Kidney (tissue), 14 donors: ENCODE results near the gene CDK5RAP2. TPM values are rescaled to one million over a fixed set of nuclear protein-coding genes. Genes with fewer than 3 reads are reported as not detected.

Experiments used
- DNase-seq, 5 donors: peaks; one replicate each; pipeline ENCODE4 v3.0.0-alpha.2; 2013 to 2020
- FAIRE-seq: peaks from 2 replicates; lab custom pipeline; 2012; peaks lifted over from hg19 to GRCh38; lab: Jason Lieb, UNC
- H3K27ac ChIP-seq, 2 donors: one replicate each; pipeline ENCODE4 v1.7.0; 2013; ENCODE audit warnings: low read depth in 2 of 2, low read length in 2 of 2, inconsistent platforms in 1 of 2
- H3K27me3 ChIP-seq: one replicate; pipeline ENCODE4 v1.7.1; 2013; ENCODE audit warnings: low read length, inconsistent platforms; ENCODE audit not compliant: control insufficient read depth, insufficient read depth
- H3K36me3 ChIP-seq, 3 donors: one replicate each; pipeline versions ENCODE4 v1.7.0 to v1.7.1; 2013; ENCODE audit warnings: low read length in 3 of 3, control low read depth in 1 of 3, inconsistent platforms in 1 of 3; ENCODE audit not compliant: insufficient read depth in 3 of 3, control insufficient read depth in 2 of 3
- H3K4me1 ChIP-seq, 3 donors: one replicate each; pipeline versions ENCODE4 v1.7.0 to v1.7.1; 2013; ENCODE audit warnings: low read length in 3 of 3, inconsistent platforms in 1 of 3, low read depth in 1 of 3; ENCODE audit not compliant: control insufficient read depth in 2 of 3, insufficient read depth in 2 of 3
- H3K4me3 ChIP-seq, 3 donors: one replicate each; pipeline versions ENCODE4 v1.7.0 to v1.8.1; 2013; ENCODE audit warnings: low read length in 3 of 3, control low read depth in 1 of 3, inconsistent platforms in 1 of 3
- H3K9ac ChIP-seq, 3 donors: one replicate each; pipeline versions ENCODE4 v1.7.0 to v1.7.1; 2013; ENCODE audit warnings: low read length in 3 of 3, control low read depth in 1 of 3, inconsistent platforms in 1 of 3
- H3K9me3 ChIP-seq, 3 donors: one replicate each; pipeline versions ENCODE4 v1.7.0 to v1.7.1; 2013; ENCODE audit warnings: low read length in 3 of 3, control low read depth in 1 of 3, inconsistent platforms in 1 of 3; ENCODE audit not compliant: control insufficient read depth in 2 of 3, insufficient read depth in 1 of 3
- CTCF ChIP-seq: IDR thresholded peaks from 3 replicates; pipeline ENCODE4 v1.5.1; 2012; ENCODE audit warnings: mild to moderate bottlenecking, moderate library complexity, borderline replicate concordance; ENCODE audit not compliant: insufficient read depth; ENCODE audit errors: extremely low read depth
- intact Hi-C: fragments of 100-400 bp; cut with DNase I; formaldehyde crosslinking; loops from one replicate; pipeline ENCODE4 v1.11.1; 2022
- polyA plus RNA-seq: library from polyadenylated mRNA; stranded (reverse); fragments of 350-450 nt; fragmentation: Illumina TruSeq; extraction: RNeasy Lipid Tissue Mini Kit (QIAGEN cat#74804); gene quantifications from one replicate; pipeline ENCODE4 v1.2.3, GENCODE V29; 2014; ENCODE audit warnings: low read depth, low replicate concordance; ENCODE audit not compliant: insufficient read depth
- total RNA-seq: library from RNA; stranded (reverse); fragmentation: NEBNext Ultra II Directional; extraction: Animal tissue kit (Norgen Biotek cat#: 25700); gene quantifications from one replicate; pipeline ENCODE4 v1.2.1, GENCODE V29; 2021
- donor health status: control.
- donor health status: control.
- donor health status: control.
- donor health status: control.
- donor health status: control.
- donor health status: DM: yes; HTN: yes; CAD: no.
- donor health status: Normal renal cell carcinoma (clear cell type).

The CDK5RAP2 gene
- total and polyA plus RNA-seq, 2 donors from 2014 or later = 20.9 to 35.3 TPM

GRCh38 chr9:120454467-120454866, 125.5 kb downstream of the CDK5RAP2 start:
- Histone ChIP-seq H3K36me3 (peaks cover 3 to 15% (median 4%) of the 10 kb centered on the region in 3 donors), H3K4me1 (no peaks in the 10 kb centered on the region), H3K9ac (no peak overlapping the region), H3K9me3 (peaks cover 0 to 2% (median 0%) of the 10 kb centered on the region in 3 donors), H3K4me3 (no peak overlapping the region), H3K27me3 (no peaks in the 10 kb centered on the region), H3K27ac (no peak overlapping the region)
- DNase-seq = peak in 2 of 5 donors; percentile 14 to 67
- intact Hi-C loops = no loop called here
- no peak for TF ChIP-seq CTCF
- no peak for FAIRE-seq

GRCh38 chr9:120453792-120454191, 126.2 kb downstream of the CDK5RAP2 start:
- Histone ChIP-seq H3K27ac (no peak overlapping the region), H3K9ac (no peak overlapping the region), H3K4me1 (no peaks in the 10 kb centered on the region), H3K36me3 (peaks cover 2 to 15% (median 3%) of the 10 kb centered on the region in 3 donors), H3K4me3 (no peak overlapping the region), H3K9me3 (peaks cover 0 to 2% (median 0%) of the 10 kb centered on the region in 3 donors), H3K27me3 (no peaks in the 10 kb centered on the region)
- DNase-seq (no peak), FAIRE-seq (no peak)
- no peak for TF ChIP-seq CTCF
- intact Hi-C loops = no loop called here

- DNase-seq (no peak), FAIRE-seq (no peak)
- H3K36me3 ChIP-seq = peaks cover 0 to 12% (median 3%) of the 10 kb centered on the region in 3 donors
- H3K27ac ChIP-seq = no peak overlapping the region
- H3K27me3 ChIP-seq = no peaks in the 10 kb centered on the region
- no peak for TF ChIP-seq CTCF
- no peak overlapping the region for H3K4me3 ChIP-seq
- H3K9ac ChIP-seq = no peak overlapping the region
- intact Hi-C loops = no loop called here
- peaks cover 0 to 2% (median 0%) of the 10 kb centered on the region in 3 donors for H3K9me3 ChIP-seq
- H3K4me1 ChIP-seq = no peaks in the 10 kb centered on the region
Observed at GRCh38 chr9:120452631-120453030, 127.3 kb downstream of the CDK5RAP2 start.

GRCh38 chr9:120450916-120451315, 129.1 kb downstream of the CDK5RAP2 start:
- no peak for FAIRE-seq
- Histone ChIP-seq H3K27ac (no peak overlapping the region), H3K9ac (no peak overlapping the region), H3K9me3 (no peaks in the 10 kb centered on the region), H3K27me3 (no peaks in the 10 kb centered on the region), H3K4me3 (no peak overlapping the region), H3K4me1 (no peaks in the 10 kb centered on the region), H3K36me3 (peaks cover 0 to 10% (median 3%) of the 10 kb centered on the region in 3 donors)
- TF ChIP-seq CTCF = no peak
- DNase-seq = no peak
- intact Hi-C loops = no loop called here
